Measurements from ENCODE around the gene C1orf226. TPM values are rescaled to one million over a fixed set of nuclear protein-coding genes. Genes with fewer than 3 reads are reported as not detected.

Gene C1orf226
- total and polyA plus RNA-seq, 2 of the 8 experiments (the other 6 are each of a cell fraction or from before 2014, with no cell fraction given) = 8.2 to 18.8 TPM

DNA sequence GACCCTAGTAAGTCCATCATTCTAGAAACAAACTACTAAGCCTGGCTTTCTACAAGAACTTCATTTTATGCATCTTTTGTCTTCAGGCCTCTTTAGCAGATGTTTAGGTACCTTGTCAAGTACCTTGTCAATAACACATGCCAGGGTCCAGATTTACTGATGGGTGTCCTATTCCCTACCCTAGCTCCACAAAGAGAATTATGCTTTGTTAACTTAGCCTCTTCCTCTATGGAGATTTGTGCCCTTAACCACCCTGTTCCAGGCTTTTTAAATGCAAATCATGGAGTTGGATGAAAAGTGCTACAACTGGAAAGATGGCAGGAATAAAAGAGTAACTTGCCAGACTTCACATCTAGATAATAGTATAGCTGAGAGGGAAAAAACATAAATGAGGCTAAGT is 47.5 kb upstream of the C1orf226 start:
- Histone ChIP-seq H3K27me3 (replicated peaks in 1 of 4; ENCODE audit: control insufficient read depth in 3 of 4, extremely low read depth in 1 of 4, insufficient read depth in 3 of 4, low read length in 3 of 4) (no peaks in the 10 kb centered on the region), H4K5ac (ENCODE audit: insufficient read length, low read depth, low read length) (no peak overlapping the region), H3K9ac (replicated peaks in 1 of 4; ENCODE audit: extremely low read depth in 1 of 4, low read depth in 3 of 4, low read length in 3 of 4) (no peak overlapping the region), H3K4me3 (ENCODE audit: extremely low read depth in 1 of 4, insufficient read depth in 2 of 4, low read depth in 3 of 4, low read length in 4 of 4) (no peak overlapping the region), H3K79me2 (ENCODE audit: control insufficient read depth in 1 of 2, insufficient read depth in 2 of 2, low read length in 2 of 2) (no peaks in the 10 kb centered on the region), H4K8ac (ENCODE audit: extremely low read depth, insufficient read depth, low read length) (no peak overlapping the region), H3K18ac (ENCODE audit: extremely low read depth, low read length) (no peak overlapping the region), H3K56ac (replicated peaks; ENCODE audit: insufficient read length, low read depth, low read length) (no peak overlapping the region), H3K23me2 (ENCODE audit: low read depth, low read length) (no peaks in the 10 kb centered on the region), H4K91ac (replicated peaks; ENCODE audit: insufficient read length, low read length) (no peak overlapping the region), H4K20me1 (replicated peaks in 1 of 2; ENCODE audit: control insufficient read depth in 1 of 2, insufficient read depth in 2 of 2, low read length in 2 of 2) (no peaks in the 10 kb centered on the region), H3K79me1 (ENCODE audit: low read depth, low read length) (no peaks in the 10 kb centered on the region), H3K4me2 (ENCODE audit: insufficient read depth in 1 of 2, low read depth in 2 of 2, low read length in 2 of 2) (no peak overlapping the region), H3K9me3 (ENCODE audit: insufficient read depth in 2 of 2, low read depth in 1 of 2, low read length in 1 of 2) (no peaks in the 10 kb centered on the region), H3K36me3 (ENCODE audit: control insufficient read depth in 2 of 4, insufficient read depth in 4 of 4, low read length in 3 of 4) (0 out of 8 replicates have a peak, but pooled peaks cover 0 to 2% (median 0%) of the 10 kb centered on the region in 4 experiments), H2BK5ac (ENCODE audit: low read depth, low read length) (no peak overlapping the region), H3K14ac (ENCODE audit: insufficient read length) (no peak overlapping the region), H3K4ac (replicated peaks; ENCODE audit: insufficient read length, low read depth, low read length) (no peak overlapping the region), H3K23ac (ENCODE audit: insufficient read length) (no peak overlapping the region), H2BK120ac (replicated peaks; ENCODE audit: low read depth, low read length) (no peak overlapping the region), H2AK5ac (ENCODE audit: low read depth, low read length) (no peak overlapping the region), H2AFZ (ENCODE audit: low read length) (no peak overlapping the region), H2BK12ac (ENCODE audit: low read depth, low read length) (no peak overlapping the region), H2BK15ac (ENCODE audit: low read length) (no peak overlapping the region), H3K4me1 (replicated peaks in 1 of 4; ENCODE audit: control insufficient read depth in 3 of 4, insufficient read depth in 4 of 4, low read length in 3 of 4) (no peaks in the 10 kb centered on the region), H2BK20ac (ENCODE audit: low read length) (no peak overlapping the region), H3K27ac (ENCODE audit: low read depth, low read length) (no peak overlapping the region)
- ChIA-PET POLR2A (ENCODE audit: partially characterized antibody) (interaction anchor here (0.7 kb wide), 1 partner anchor 26 kb away, joined by 3 read pairs; no protein-coding TSS in a partner anchor), CTCF (ENCODE audit: partially characterized antibody) (interaction anchor here (2.2 kb wide), 1 partner anchor 23 kb away, joined by 7 read pairs; no protein-coding TSS in a partner anchor)
- DNase-seq (ENCODE audit: low read depth in 1 of 2, low spot score in 2 of 2) (no peak), FAIRE-seq (no peak)
- TF ChIP-seq CTBP2 (IDR thresholded peaks at IDR 0.05; ENCODE audit: borderline replicate concordance, insufficient read depth, insufficient read length, low read length) (no peak), CREB1 (IDR thresholded peaks at IDR 0.05) (no peak), NANOG (IDR thresholded peaks at IDR 0.05; ENCODE audit: insufficient read depth, low read depth, low read length, poor library complexity, severe bottlenecking) (no peak)

Measured in H1 (cell line).